IMR-90 (cell line): ENCODE measurements around the gene APCDD1L. TPM values are rescaled to one million over a fixed set of nuclear protein-coding genes. Genes with fewer than 3 reads are reported as not detected.
A peak's percentile ranks its signal among the peaks of the same experiment; 100 is the strongest.

Experiments used
- ATAC-seq: fragments of 200-7000 bp; cut with Tn5 transposase; 2 replicates; pipeline ENCODE4 v1.9.1; 2020; ENCODE audit warnings: low read depth, mild to moderate bottlenecking, moderate library complexity
- BruUV-seq: library from RNA; stranded (reverse); fragments of 400-500 nt; replicated peaks from 2 replicates; lab custom pipeline; 2021; lab: Mats Ljungman, UMichigan
- CTCF ChIA-PET: fragments of 300-600 bp; formaldehyde crosslinking; extraction: SDS; loops from one replicate; lab custom pipeline; 2021; ENCODE audit warnings: antibody characterized with exemption; lab: Yijun Ruan, JAX
- POLR2A ChIA-PET: fragments of 300-600 bp; sonication (Branson Sonifier 250); formaldehyde crosslinking; loops from one replicate; lab custom pipeline; 2022; ENCODE audit warnings: antibody characterized with exemption; ENCODE audit not compliant: unreplicated experiment; lab: Charles Lee
- DNase-seq: peaks from one replicate; pipeline ENCODE4 v3.0.0; 2013
- H2AFZ ChIP-seq: replicated peaks from 2 replicates; pipeline ENCODE3; 2013; ENCODE audit warnings: low read length, mild to moderate bottlenecking; ENCODE audit not compliant: poor library complexity
- H2AK5ac ChIP-seq: 2 replicates; pipeline ENCODE4 v1.6.1; 2013; ENCODE audit warnings: low read depth, low read length, inconsistent platforms
- H2AK9ac ChIP-seq: replicated peaks from 2 replicates; pipeline ENCODE3; 2013; ENCODE audit warnings: mild to moderate bottlenecking, low read depth, low read length, moderate library complexity; ENCODE audit not compliant: poor library complexity
- H2BK120ac ChIP-seq: 2 replicates; pipeline ENCODE4 v1.6.1; 2013; ENCODE audit warnings: low read depth, low read length, inconsistent platforms
- H2BK15ac ChIP-seq: 3 replicates; pipeline ENCODE4 v1.6.1; 2013; ENCODE audit warnings: low read depth, low read length, inconsistent platforms
- H2BK20ac ChIP-seq: 2 replicates; pipeline ENCODE4 v1.6.1; 2013; ENCODE audit warnings: low read depth, mild to moderate bottlenecking, inconsistent platforms, low read length, moderate library complexity
- H2BK5ac ChIP-seq: 2 replicates; pipeline ENCODE4 v1.6.1; 2013; ENCODE audit warnings: mild to moderate bottlenecking, low read depth, low read length, inconsistent platforms; ENCODE audit not compliant: poor library complexity, severe bottlenecking
- H3K14ac ChIP-seq: replicated peaks from 2 replicates; pipeline ENCODE4 v1.6.1; 2013; ENCODE audit warnings: low read depth, low read length, inconsistent platforms
- H3K18ac ChIP-seq: 2 replicates; pipeline ENCODE4 v1.6.1; 2013; ENCODE audit warnings: low read depth, low read length, control low read depth
- H3K23ac ChIP-seq: 2 replicates; pipeline ENCODE4 v1.6.1; 2013; ENCODE audit warnings: low read depth, low read length, inconsistent platforms
- H3K27ac ChIP-seq: 2 replicates; pipeline ENCODE4 v1.5.1; 2013; ENCODE audit warnings: mild to moderate bottlenecking, control low read depth, low read length; ENCODE audit not compliant: insufficient read depth
- H3K27me3 ChIP-seq: 2 replicates; pipeline ENCODE4 v1.6.1; 2013; ENCODE audit warnings: low read length; ENCODE audit not compliant: control insufficient read depth, insufficient read depth
- H3K36me3 ChIP-seq: 2 replicates; pipeline ENCODE4 v1.6.1; 2013; ENCODE audit warnings: low read length, mixed read lengths; ENCODE audit not compliant: control insufficient read depth, insufficient read depth
- H3K4ac ChIP-seq: 2 replicates; pipeline ENCODE4 v1.6.1; 2013; ENCODE audit warnings: low read depth, low read length, inconsistent platforms
- H3K4me1 ChIP-seq: 2 replicates; pipeline ENCODE4 v1.6.1; 2013; ENCODE audit warnings: low read length, mixed read lengths; ENCODE audit not compliant: control insufficient read depth, insufficient read depth
- H3K4me2 ChIP-seq: 2 replicates; pipeline ENCODE4 v1.6.1; 2013; ENCODE audit warnings: low read depth, mild to moderate bottlenecking, control low read depth, low read length, moderate library complexity
- H3K4me3 ChIP-seq: 2 replicates; pipeline ENCODE4 v1.5.1; 2013; ENCODE audit warnings: low read depth, mild to moderate bottlenecking, control low read depth, low read length, moderate library complexity; ENCODE audit not compliant: insufficient read depth
- H3K56ac ChIP-seq: 2 replicates; pipeline ENCODE4 v1.6.1; 2013; ENCODE audit warnings: low read length, inconsistent platforms; ENCODE audit not compliant: insufficient read depth; ENCODE audit errors: extremely low read depth
- H3K79me1 ChIP-seq, 2 experiments: 2 replicates each; pipeline ENCODE4 v1.6.1; 2013; ENCODE audit warnings: low read length in 2 of 2, inconsistent platforms in 1 of 2, low read depth in 1 of 2
- H3K9ac ChIP-seq: 2 replicates; pipeline ENCODE4 v1.6.1; 2013; ENCODE audit warnings: low read depth, low read length, control low read depth
- H3K9me1 ChIP-seq: 2 replicates; pipeline ENCODE4 v1.6.1; 2013; ENCODE audit warnings: low read length, inconsistent platforms; ENCODE audit not compliant: insufficient read depth
- H3K9me3 ChIP-seq: 2 replicates; pipeline ENCODE4 v1.6.1; 2013; ENCODE audit warnings: low read length; ENCODE audit not compliant: control insufficient read depth, insufficient read depth
- H4K20me1 ChIP-seq: 2 replicates; pipeline ENCODE4 v1.6.1; 2013; ENCODE audit warnings: low read length, inconsistent platforms; ENCODE audit not compliant: insufficient read depth
- H4K5ac ChIP-seq: 2 replicates; pipeline ENCODE4 v1.6.1; 2013; ENCODE audit warnings: mild to moderate bottlenecking, low read depth, low read length, control low read depth
- H4K8ac ChIP-seq, 2 experiments: 2 replicates each; pipeline ENCODE4 v1.6.1; 2013; ENCODE audit warnings: low read depth in 2 of 2, low read length in 2 of 2, control low read depth in 1 of 2, inconsistent platforms in 1 of 2
- H4K91ac ChIP-seq: 2 replicates; pipeline ENCODE4 v1.6.1; 2013; ENCODE audit warnings: low read depth, low read length, inconsistent platforms; ENCODE audit not compliant: insufficient read depth
- BHLHE40 ChIP-seq: fragments of 150-350 bp; IDR thresholded peaks from 2 replicates; pipeline ENCODE4 v1.6.1; 2016; ENCODE audit warnings: mild to moderate bottlenecking, low read depth, low read length
- CEBPB ChIP-seq: IDR thresholded peaks from 2 replicates; pipeline ENCODE4 v1.6.1; 2012; ENCODE audit warnings: low read depth, low read length, improper control_type of control experiment
- FOS ChIP-seq: fragments of 150-350 bp; IDR thresholded peaks from 2 replicates; pipeline ENCODE4 v1.6.1; 2016; ENCODE audit warnings: low read depth, low read length
- WGBS, 2 experiments: methylation state at CpG; one replicate each; pipeline versions ENCODE4 v1.1.5 to v1.1.7; 2013; ENCODE audit warnings: missing lambda C conversion rate in 2 of 2; ENCODE audit not compliant: insufficient read length in 1 of 2; ENCODE audit errors: extremely low coverage in 2 of 2; 5-methylcytosine and 5-hydroxymethylcytosine counted together
- dilution Hi-C: fragments of 300-500 bp; cut with HindIII; formaldehyde crosslinking; loops from one replicate; pipeline ENCODE4 v1.14.3; 2018; ENCODE audit warnings: low sequenced_read_pairs; ENCODE audit not compliant: unreplicated experiment
- in situ Hi-C: fragments of 300-500 bp; cut with MboI; formaldehyde crosslinking; loops from 3 replicates; pipeline ENCODE4 v1.14.3; 2019; ENCODE audit warnings: low sequenced_read_pairs, inconsistent platforms, mixed read lengths
- intact Hi-C: fragments of 100-400 bp; cut with micrococcal nuclease; formaldehyde crosslinking; loops from 2 replicates; pipeline ENCODE4 v1.10.0; 2022
- polyA plus RNA-seq, 3 experiments: library from polyadenylated mRNA; depleted of rRNA; stranded (reverse); fragments of >200 nt; gene quantifications; 2 replicates each; pipeline ENCODE4 v1.2.3, GENCODE V29; 2012; ENCODE audit warnings: low replicate concordance in 1 of 3
- total RNA-seq: library from RNA; depleted of rRNA; stranded (reverse); fragments of >200 nt; gene quantifications from 2 replicates; pipeline ENCODE4 v1.2.3, GENCODE V29; 2012

APCDD1L gene
- total and polyA plus RNA-seq, 2 of the 4 experiments (the other 2 are of a cell fraction): 2.5 to 18.3 TPM

GRCh38 chr20:58511364-58511763, 3.8 kb downstream of the APCDD1L start:
- intact Hi-C loops: loop anchor here (5.0 kb wide), 1 partner anchor 126 kb away; no protein-coding TSS in a partner anchor
- no peak overlapping the region for H3K9ac ChIP-seq

More at GRCh38 chr20:58511364-58511763, 3.8 kb downstream of the APCDD1L start:
- POLR2A ChIA-PET: no interaction called here
- WGBS, 2 experiments: no CpG with 5 or more reads among the region's 4 CpGs
- no peak overlapping the region for H2AK9ac ChIP-seq
- no peak overlapping the region for H2AFZ ChIP-seq
- no peak overlapping the region for H3K27ac ChIP-seq
- no TSS peak for BruUV-seq
- in situ Hi-C loops: no loop called here
- peaks cover 3% of the 10 kb centered on the region for H3K9me3 ChIP-seq
- H3K4me1 ChIP-seq: peaks cover 11% of the 10 kb centered on the region
- H3K36me3 ChIP-seq: no peaks in the 10 kb centered on the region
- peaks cover 16% of the 10 kb centered on the region; the same call in 1 of the 2 replicates for H3K27me3 ChIP-seq
- H4K20me1 ChIP-seq: no peaks in the 10 kb centered on the region
- no peak overlapping the region for H2AK5ac ChIP-seq
- DNase-seq (peak; percentile 83), ATAC-seq (peak; percentile 39)
- no peak overlapping the region for H4K91ac ChIP-seq
- no peak overlapping the region for H3K4ac ChIP-seq
- peaks cover 2 to 15% of the 10 kb centered on the region in 2 experiments; a peak in 1 of 4 replicates for H3K79me1 ChIP-seq
- 0 out of 2 replicates have a peak, but pooled peaks cover 3% of the 10 kb centered on the region for H3K9me1 ChIP-seq
- H4K5ac ChIP-seq: no peak overlapping the region
- no peak overlapping the region for H3K4me3 ChIP-seq
- CTCF ChIA-PET: interaction anchor here (0.6 to 2.2 kb wide), 4 partner anchors 11 to 166 kb away, joined by 3 to 5 read pairs (median 3); no protein-coding TSS in a partner anchor
- H2BK120ac ChIP-seq: no peak overlapping the region
- H2BK20ac ChIP-seq: no peak overlapping the region
- no peak overlapping the region for H4K8ac ChIP-seq
- peak overlapping the region; percentile 19; the same call in 1 of the 2 replicates for H3K4me2 ChIP-seq
- H2BK15ac ChIP-seq: no peak overlapping the region
- H3K56ac ChIP-seq: no peak overlapping the region
- H2BK5ac ChIP-seq: no peak overlapping the region
- no peak overlapping the region for H3K18ac ChIP-seq
- TF ChIP-seq FOS (no peak), CEBPB (peak; percentile 51), BHLHE40 (0 out of 2 replicates have a peak, but pooled peaks have one; percentile 22)
- no peak overlapping the region for H3K23ac ChIP-seq
- dilution Hi-C loops: no loop called here
- no peak overlapping the region for H3K14ac ChIP-seq
